GM23248 (cell line): ENCODE results near the gene FLOT2. TPM values are rescaled to one million over a fixed set of nuclear protein-coding genes. Genes with fewer than 3 reads are reported as not detected.

ENCODE experiments used
- DNase-seq: peaks from one replicate; pipeline ENCODE4 v3.0.0-alpha.2; 2015
- H2AFZ ChIP-seq: fragments of 200-600 bp; sonication (generic); 2 replicates; pipeline ENCODE4 v1.6.1; 2016; ENCODE audit warnings: antibody characterized with exemption
- H3F3A ChIP-seq: fragments of 200-600 bp; sonication (generic); 2 replicates; pipeline ENCODE4 v1.6.1; 2016; ENCODE audit warnings: mild to moderate bottlenecking, antibody characterized with exemption, mixed run types; ENCODE audit not compliant: insufficient read depth
- H3K27ac ChIP-seq: fragments of 200-600 bp; sonication (generic); 2 replicates; pipeline ENCODE4 v1.5.1; 2016; ENCODE audit warnings: mild to moderate bottlenecking
- H3K27me3 ChIP-seq: fragments of 200-600 bp; sonication (generic); replicated peaks from 2 replicates; pipeline ENCODE4 v1.6.1; 2016; ENCODE audit warnings: mild to moderate bottlenecking; ENCODE audit not compliant: insufficient read depth
- H3K36me3 ChIP-seq: fragments of 200-600 bp; sonication (generic); 2 replicates; pipeline ENCODE4 v1.6.1; 2016; ENCODE audit warnings: low read depth, mild to moderate bottlenecking
- H3K4me1 ChIP-seq: fragments of 200-600 bp; sonication (generic); 2 replicates; pipeline ENCODE4 v1.6.1; 2016; ENCODE audit warnings: mild to moderate bottlenecking; ENCODE audit not compliant: insufficient read depth
- H3K4me2 ChIP-seq: fragments of 200-600 bp; sonication (generic); one replicate; pipeline ENCODE4 v1.6.1; 2016; ENCODE audit warnings: mild to moderate bottlenecking; ENCODE audit not compliant: unreplicated experiment
- H3K4me3 ChIP-seq: fragments of 200-600 bp; sonication (generic); 2 replicates; pipeline ENCODE4 v1.5.1; 2016; ENCODE audit warnings: mild to moderate bottlenecking
- H3K79me2 ChIP-seq: fragments of 200-600 bp; sonication (generic); 2 replicates; pipeline ENCODE4 v1.6.1; 2016; ENCODE audit warnings: mild to moderate bottlenecking; ENCODE audit not compliant: insufficient read depth
- H3K9ac ChIP-seq: fragments of 200-600 bp; sonication (generic); 2 replicates; pipeline ENCODE4 v1.6.1; 2016; ENCODE audit warnings: mild to moderate bottlenecking
- H3K9me2 ChIP-seq: fragments of 200-600 bp; sonication (generic); 2 replicates; pipeline ENCODE4 v1.6.1; 2016; ENCODE audit warnings: mixed run types, mild to moderate bottlenecking, moderate library complexity; ENCODE audit not compliant: insufficient read depth
- H3K9me3 ChIP-seq: fragments of 200-600 bp; sonication (generic); one replicate; pipeline ENCODE4 v1.6.1; 2017; ENCODE audit warnings: low read depth
- H4K20me1 ChIP-seq: fragments of 200-600 bp; sonication (generic); 2 replicates; pipeline ENCODE4 v1.6.0; 2016; ENCODE audit not compliant: insufficient read depth
- EZH2 ChIP-seq: fragments of 200-600 bp; sonication (generic); IDR thresholded peaks from 2 replicates; pipeline ENCODE4 v1.6.1; 2018; ENCODE audit warnings: antibody characterized with exemption, mild to moderate bottlenecking; ENCODE audit not compliant: insufficient read depth, poor library complexity, severe bottlenecking
- EZH2phosphoT487 ChIP-seq: fragments of 200-600 bp; sonication (generic); IDR thresholded peaks from 2 replicates; pipeline ENCODE4 v1.6.1; 2018; ENCODE audit warnings: antibody characterized with exemption, moderate library complexity, mild to moderate bottlenecking, low read depth; ENCODE audit not compliant: insufficient read depth
- WGBS, 2 experiments: methylation state at CpG; one replicate each; pipeline ENCODE4 v1.1.6; 2015 to 2017; ENCODE audit warnings: low lambda C conversion rate in 2 of 2, low coverage in 1 of 2; ENCODE audit errors: missing lambda C conversion rate in 2 of 2; 5-methylcytosine and 5-hydroxymethylcytosine counted together
- in situ Hi-C: fragments of 300-500 bp; cut with MboI; formaldehyde crosslinking; loops from 2 replicates; pipeline ENCODE4 v1.15.0; 2020
- polyA plus RNA-seq: library from polyadenylated mRNA; unstranded; fragments of >200 nt; fragmentation: Nextera tagmentation; extraction: Ambion mirVana; gene quantifications from 2 replicates; pipeline ENCODE4 v1.2.1, GENCODE V29; 2016
- total RNA-seq: library from RNA; depleted of rRNA; stranded (reverse); fragments of >200 nt; shearing (Covaris generic); gene quantifications from 2 replicates; pipeline ENCODE4 v1.2.3, GENCODE V29; 2014

Gene FLOT2
- total and polyA plus RNA-seq, 2 experiments from 2014 or later: 33.2 to 55.0 TPM

GRCh38 chr17:28910534-28910933 lies 13.0 kb upstream of the FLOT2 start:
- H3K36me3 ChIP-seq: peaks cover 55% of the 10 kb centered on the region
- H2AFZ ChIP-seq: no peak overlapping the region
- TF ChIP-seq EZH2 (no peak), EZH2phosphoT487 (no peak)
- no peak overlapping the region for H3K4me2 ChIP-seq
- H3K79me2 ChIP-seq: peaks cover 11% of the 10 kb centered on the region
- H3K4me1 ChIP-seq: peaks cover 11% of the 10 kb centered on the region
- H3F3A ChIP-seq: peaks cover 25% of the 10 kb centered on the region
- DNase-seq: no peak
- H3K27ac ChIP-seq: no peak overlapping the region
- H4K20me1 ChIP-seq: no peaks in the 10 kb centered on the region
- H3K9ac ChIP-seq: no peak overlapping the region
- no peaks in the 10 kb centered on the region for H3K27me3 ChIP-seq
- 91 to 100% methylated on average over 1 of the region's 1 CpG for WGBS, 2 experiments
- H3K4me3 ChIP-seq: no peak overlapping the region
- in situ Hi-C loops: no loop called here
- H3K9me2 ChIP-seq: no peaks in the 10 kb centered on the region
- no peaks in the 10 kb centered on the region for H3K9me3 ChIP-seq

- Histone ChIP-seq H3F3A (peaks cover 38% of the 10 kb centered on the region), H2AFZ (no peak overlapping the region), H3K9me3 (no peaks in the 10 kb centered on the region), H3K27me3 (no peaks in the 10 kb centered on the region), H3K4me2 (peak overlapping the region; percentile 5), H3K79me2 (peaks cover 11% of the 10 kb centered on the region; the same call in 1 of the 2 replicates), H3K9ac (peak overlapping the region; percentile 19; the same call in 1 of the 2 replicates), H4K20me1 (no peaks in the 10 kb centered on the region), H3K4me3 (no peak overlapping the region), H3K27ac (peak overlapping the region; percentile 60), H3K36me3 (peaks cover 43% of the 10 kb centered on the region), H3K9me2 (no peaks in the 10 kb centered on the region), H3K4me1 (peaks cover 11% of the 10 kb centered on the region)
- no peak for TF ChIP-seq EZH2phosphoT487
- no peak for TF ChIP-seq EZH2
- in situ Hi-C loops: no loop called here
- DNase-seq: peak; percentile 83
- 3% methylated on average over 6 of the region's 6 CpGs for WGBS, 2 experiments
Measured at GRCh38 chr17:28908640-28909167, 11.2 kb upstream of the FLOT2 start.

GRCh38 chr17:28907709-28908475 lies 10.4 kb upstream of the FLOT2 start:
- 55 to 63% methylated on average over 3 of the region's 3 CpGs for whole genome bisulfite sequencing, 2 experiments
- H3K4me2 ChIP-seq: no peak overlapping the region
- H3K9me3 ChIP-seq: no peaks in the 10 kb centered on the region
- no peaks in the 10 kb centered on the region for H4K20me1 ChIP-seq
- H3K27me3 ChIP-seq: no peaks in the 10 kb centered on the region
- no peak overlapping the region for H3K4me3 ChIP-seq
- no peak overlapping the region for H3K9ac ChIP-seq
- peaks cover 11% of the 10 kb centered on the region; the same call in 1 of the 2 replicates for H3K79me2 ChIP-seq
- DNase-seq: peak; percentile 38
- TF ChIP-seq EZH2 (no peak), EZH2phosphoT487 (no peak)
- H3K27ac ChIP-seq: peak overlapping the region; percentile 60
- H3F3A ChIP-seq: peaks cover 43% of the 10 kb centered on the region
- no peak overlapping the region for H2AFZ ChIP-seq
- H3K4me1 ChIP-seq: peaks cover 11% of the 10 kb centered on the region
- in situ Hi-C loops: no loop called here
- peaks cover 38% of the 10 kb centered on the region for H3K36me3 ChIP-seq
- H3K9me2 ChIP-seq: no peaks in the 10 kb centered on the region

- no peaks in the 10 kb centered on the region for H3K9me2 ChIP-seq
- peaks cover 8% of the 10 kb centered on the region; the same call in 1 of the 2 replicates for H3K79me2 ChIP-seq
- H3K4me3 ChIP-seq: no peak overlapping the region
- TF ChIP-seq EZH2 (no peak), EZH2phosphoT487 (no peak)
- no peak for DNase-seq
- in situ Hi-C loops: no loop called here
- H3F3A ChIP-seq: peaks cover 43% of the 10 kb centered on the region
- no peaks in the 10 kb centered on the region for H3K9me3 ChIP-seq
- no peaks in the 10 kb centered on the region for H3K27me3 ChIP-seq
- no peak overlapping the region for H3K27ac ChIP-seq
- no peaks in the 10 kb centered on the region for H4K20me1 ChIP-seq
- H3K36me3 ChIP-seq: peaks cover 34% of the 10 kb centered on the region
- H3K4me1 ChIP-seq: peaks cover 11% of the 10 kb centered on the region
- H2AFZ ChIP-seq: no peak overlapping the region
- no peak overlapping the region for H3K4me2 ChIP-seq
- 64 to 67% methylated on average over 7 of the region's 7 CpGs for WGBS, 2 experiments
- no peak overlapping the region for H3K9ac ChIP-seq
Measured at GRCh38 chr17:28906706-28907438, 9.3 kb upstream of the FLOT2 start.
